ENCODE results near the gene SLC44A3. TPM values are rescaled to one million over a fixed set of nuclear protein-coding genes. Genes with fewer than 3 reads are reported as not detected.

Gene SLC44A3
- total RNA-seq, 1 donor from 2014 or later = 129 TPM

GRCh38 chr1:94917251-94917650, 97.1 kb downstream of the SLC44A3 start:
- no peak overlapping the region for H3K4me3 Mint-ChIP-seq (ENCODE audit: unreplicated experiment)
- H3K9me3 Mint-ChIP-seq (ENCODE audit: unreplicated experiment) = peaks cover 7% of the 10 kb centered on the region
- H3K36me3 Mint-ChIP-seq (ENCODE audit: unreplicated experiment) = peaks cover 4% of the 10 kb centered on the region
- H3K27ac Mint-ChIP-seq (ENCODE audit: unreplicated experiment) = no peak overlapping the region
- no peak for TF ChIP-seq CTCF (IDR thresholded peaks at IDR 0.05; ENCODE audit: partially characterized antibody, unreplicated experiment)
- no peaks in the 10 kb centered on the region for H3K27me3 Mint-ChIP-seq (ENCODE audit: unreplicated experiment)
- DNase-seq = no peak
- H3K4me1 Mint-ChIP-seq (ENCODE audit: low read depth, unreplicated experiment) = peaks cover 59% of the 10 kb centered on the region

GRCh38 chr1:94919241-94920030, 99.3 kb downstream of the SLC44A3 start:
- H3K9me3 Mint-ChIP-seq (ENCODE audit: unreplicated experiment) = peaks cover 8% of the 10 kb centered on the region
- H3K4me3 Mint-ChIP-seq (ENCODE audit: unreplicated experiment) = peak overlapping the region; percentile 45
- H3K36me3 Mint-ChIP-seq (ENCODE audit: unreplicated experiment) = peaks cover 4% of the 10 kb centered on the region
- H3K4me1 Mint-ChIP-seq (ENCODE audit: low read depth, unreplicated experiment) = peaks cover 59% of the 10 kb centered on the region
- no peak for DNase-seq
- no peaks in the 10 kb centered on the region for H3K27me3 Mint-ChIP-seq (ENCODE audit: unreplicated experiment)
- no peak for TF ChIP-seq CTCF (IDR thresholded peaks at IDR 0.05; ENCODE audit: partially characterized antibody, unreplicated experiment)
- peak overlapping the region; percentile 77 for H3K27ac Mint-ChIP-seq (ENCODE audit: unreplicated experiment)

- DNase-seq = no peak
- Mint-ChIP-seq H3K4me3 (ENCODE audit: unreplicated experiment) (peak overlapping the region; percentile 45), H3K27me3 (ENCODE audit: unreplicated experiment) (no peaks in the 10 kb centered on the region), H3K27ac (ENCODE audit: unreplicated experiment) (no peak overlapping the region), H3K4me1 (ENCODE audit: low read depth, unreplicated experiment) (peaks cover 60% of the 10 kb centered on the region), H3K9me3 (ENCODE audit: unreplicated experiment) (peaks cover 9% of the 10 kb centered on the region), H3K36me3 (ENCODE audit: unreplicated experiment) (peaks cover 4% of the 10 kb centered on the region)
- TF ChIP-seq CTCF (IDR thresholded peaks at IDR 0.05; ENCODE audit: partially characterized antibody, unreplicated experiment) = no peak
Observed at GRCh38 chr1:94920061-94920460, 99.9 kb downstream of the SLC44A3 start.

GRCh38 chr1:94921977-94922376, 101.8 kb downstream of the SLC44A3 start:
- TF ChIP-seq CTCF (IDR thresholded peaks at IDR 0.05; ENCODE audit: partially characterized antibody, unreplicated experiment) = no peak
- Mint-ChIP-seq H3K27me3 (ENCODE audit: unreplicated experiment) (peaks cover 8% of the 10 kb centered on the region), H3K27ac (ENCODE audit: unreplicated experiment) (no peak overlapping the region), H3K4me1 (ENCODE audit: low read depth, unreplicated experiment) (peaks cover 49% of the 10 kb centered on the region), H3K36me3 (ENCODE audit: unreplicated experiment) (no peaks in the 10 kb centered on the region), H3K4me3 (ENCODE audit: unreplicated experiment) (peak overlapping the region; percentile 98), H3K9me3 (ENCODE audit: unreplicated experiment) (peaks cover 16% of the 10 kb centered on the region)
- no peak for DNase-seq

- H3K4me1 Mint-ChIP-seq (ENCODE audit: low read depth, unreplicated experiment) = peaks cover 49% of the 10 kb centered on the region
- H3K27ac Mint-ChIP-seq (ENCODE audit: unreplicated experiment) = no peak overlapping the region
- DNase-seq = no peak
- H3K27me3 Mint-ChIP-seq (ENCODE audit: unreplicated experiment) = peaks cover 12% of the 10 kb centered on the region
- peaks cover 18% of the 10 kb centered on the region for H3K9me3 Mint-ChIP-seq (ENCODE audit: unreplicated experiment)
- no peaks in the 10 kb centered on the region for H3K36me3 Mint-ChIP-seq (ENCODE audit: unreplicated experiment)
- peak overlapping the region; percentile 98 for H3K4me3 Mint-ChIP-seq (ENCODE audit: unreplicated experiment)
- no peak for TF ChIP-seq CTCF (IDR thresholded peaks at IDR 0.05; ENCODE audit: partially characterized antibody, unreplicated experiment)
Observed at GRCh38 chr1:94922761-94923331, 102.7 kb downstream of the SLC44A3 start.
